Endothelial cell of umbilical vein (primary cell): Measurements from ENCODE around the gene MED16.

Source experiments
- CTCF ChIP-seq, 2 donors: IDR thresholded peaks; 1 replicate in 1 of 2; 2 replicates in 1 of 2; pipeline ENCODE4 v1.5.1; 2011; ENCODE audit warnings: low read length in 2 of 2, mild to moderate bottlenecking in 2 of 2, moderate library complexity in 2 of 2, control low read depth in 1 of 2, inconsistent platforms in 1 of 2, low read depth in 1 of 2; ENCODE audit not compliant: insufficient read depth in 1 of 2; ENCODE audit errors: extremely low read depth in 1 of 2
- EZH2 ChIP-seq: IDR thresholded peaks from 2 replicates; pipeline ENCODE4 v1.6.1; 2012; ENCODE audit warnings: borderline replicate concordance, low read depth, mild to moderate bottlenecking, moderate library complexity, low read length, inconsistent platforms; ENCODE audit not compliant: severe bottlenecking
- FOS ChIP-seq: IDR thresholded peaks from 2 replicates; pipeline ENCODE4 v1.6.1; 2011; ENCODE audit warnings: mild to moderate bottlenecking, low read length, moderate library complexity, borderline replicate concordance; ENCODE audit not compliant: insufficient read depth
- GATA2 ChIP-seq: IDR thresholded peaks from 2 replicates; pipeline ENCODE4 v1.7.0; 2011; ENCODE audit warnings: low read depth, mild to moderate bottlenecking, moderate library complexity, mixed read lengths, low read length; ENCODE audit not compliant: insufficient read length, insufficient read depth
- JUN ChIP-seq: IDR thresholded peaks from 2 replicates; pipeline ENCODE4 v1.6.1; 2011; ENCODE audit warnings: borderline replicate concordance, low read depth; ENCODE audit not compliant: insufficient read length, insufficient read depth
- MAX ChIP-seq: IDR thresholded peaks from 2 replicates; pipeline ENCODE4 v1.6.1; 2011; ENCODE audit not compliant: insufficient read depth, insufficient read length
- MYC ChIP-seq: IDR thresholded peaks from one replicate; pipeline ENCODE4 v1.6.1; 2011; ENCODE audit warnings: mild to moderate bottlenecking, low read depth, low read length
- POLR2A ChIP-seq: IDR thresholded peaks from 2 replicates; pipeline ENCODE4 v1.6.1; 2012; ENCODE audit warnings: low read depth, mild to moderate bottlenecking, control low read depth, low read length
- POLR2AphosphoS5 ChIP-seq: IDR thresholded peaks from 2 replicates; pipeline ENCODE4 v1.6.1; 2012; ENCODE audit warnings: low read depth, mild to moderate bottlenecking, control low read depth, low read length, moderate library complexity; ENCODE audit not compliant: insufficient read depth

- TF ChIP-seq MYC (no peak), MAX (no peak), CTCF (IDR thresholded peaks at IDR 0.05; ENCODE audit: extremely low read depth in 1 of 2, insufficient read depth in 1 of 2, low read depth in 1 of 2, low read length in 2 of 2) (no peak), POLR2A (no peak), EZH2 (no peak), POLR2AphosphoS5 (no peak), FOS (no peak), JUN (no peak), GATA2 (no peak)
Measured at GRCh38 chr19:884420-885211, 8.4 kb downstream of the MED16 start.
